HuH-7.5 (cell line): Measurements from ENCODE around the gene C9orf78.

Experiments
- DNase-seq: peaks from one replicate; pipeline ENCODE4 v3.0.0; 2011; ENCODE audit warnings: low spot score

Gene C9orf78

DNA sequence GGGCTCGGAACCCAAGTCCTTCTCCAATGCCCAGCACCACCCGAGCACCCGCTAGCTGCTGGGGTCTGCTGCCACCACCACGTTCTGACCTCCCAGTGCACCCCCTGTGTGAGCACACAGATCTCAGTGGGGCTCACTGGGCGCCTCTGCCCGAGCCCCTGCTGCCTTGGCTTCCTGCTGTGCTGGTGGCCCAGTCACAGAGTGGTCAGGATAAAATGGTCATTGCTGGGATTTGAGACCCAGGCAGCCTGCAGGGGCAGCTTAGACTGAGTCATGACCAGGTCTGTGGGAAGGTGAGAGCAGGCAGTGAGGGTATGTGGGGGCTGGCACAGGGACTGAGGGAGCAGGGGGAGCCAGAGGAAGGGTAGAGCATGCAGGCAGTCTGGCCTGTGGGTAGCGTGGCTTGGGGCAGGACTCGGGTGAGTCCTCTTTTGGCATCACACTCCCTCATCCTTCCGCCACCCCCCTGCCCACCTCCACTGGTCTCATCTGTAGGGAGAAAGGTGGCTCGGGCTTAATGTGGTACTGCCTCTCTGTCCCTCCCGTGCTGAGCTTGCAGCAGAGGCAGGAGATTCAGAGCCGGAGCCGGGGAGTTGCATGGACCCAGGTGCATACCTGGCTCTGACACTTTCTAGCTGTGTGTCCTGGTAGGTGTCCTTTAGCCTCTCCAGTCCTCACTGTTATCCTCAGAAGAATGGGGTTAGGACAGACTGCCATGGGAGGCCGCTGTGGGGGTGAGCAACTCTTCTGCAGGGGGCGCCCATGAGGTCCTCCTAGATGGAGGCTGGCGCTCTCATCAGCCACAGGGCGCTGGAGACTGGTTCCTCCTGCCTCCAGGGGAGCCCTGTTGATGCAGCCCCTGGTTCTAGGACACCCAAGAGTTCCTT lies 32.3 kb upstream of the C9orf78 start:
- DNase-seq, result no peak

DNA sequence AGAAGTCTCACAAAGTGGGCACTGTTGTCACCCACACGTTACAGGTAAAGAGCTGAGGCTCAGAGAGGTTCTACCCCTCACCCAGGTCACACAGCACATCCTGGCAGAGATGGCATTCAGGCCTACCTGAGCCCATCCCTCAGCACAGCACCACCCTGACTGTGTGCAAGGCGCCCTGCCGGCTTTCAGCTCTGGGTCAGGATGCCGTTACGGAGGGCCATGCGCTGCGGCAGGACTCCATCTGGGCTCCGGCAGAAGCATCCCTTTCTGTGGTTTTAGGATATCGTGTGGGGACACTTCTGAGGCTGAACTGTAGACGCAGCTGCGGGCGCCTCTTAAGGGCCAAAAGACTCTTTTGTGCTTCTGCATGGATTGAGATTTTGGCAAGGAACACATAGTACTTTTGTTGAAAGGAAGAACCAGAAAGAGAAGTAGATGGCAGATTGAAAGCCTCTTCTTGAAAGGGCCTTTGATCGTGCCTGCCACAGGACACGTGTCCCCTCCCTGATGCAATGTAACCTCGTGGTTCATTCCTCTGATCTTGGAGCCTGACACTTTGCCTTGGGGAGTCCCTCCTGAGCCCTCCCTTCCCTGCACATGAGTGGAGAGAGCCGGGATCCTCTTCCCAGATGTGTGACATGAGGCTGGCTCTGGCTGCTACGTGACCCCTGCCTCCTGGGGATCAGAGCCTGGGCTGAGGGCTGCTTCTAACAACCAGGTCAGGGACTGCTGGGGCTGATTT lies 31.5 kb upstream of the C9orf78 start:
- no peak for DNase-seq

DNA sequence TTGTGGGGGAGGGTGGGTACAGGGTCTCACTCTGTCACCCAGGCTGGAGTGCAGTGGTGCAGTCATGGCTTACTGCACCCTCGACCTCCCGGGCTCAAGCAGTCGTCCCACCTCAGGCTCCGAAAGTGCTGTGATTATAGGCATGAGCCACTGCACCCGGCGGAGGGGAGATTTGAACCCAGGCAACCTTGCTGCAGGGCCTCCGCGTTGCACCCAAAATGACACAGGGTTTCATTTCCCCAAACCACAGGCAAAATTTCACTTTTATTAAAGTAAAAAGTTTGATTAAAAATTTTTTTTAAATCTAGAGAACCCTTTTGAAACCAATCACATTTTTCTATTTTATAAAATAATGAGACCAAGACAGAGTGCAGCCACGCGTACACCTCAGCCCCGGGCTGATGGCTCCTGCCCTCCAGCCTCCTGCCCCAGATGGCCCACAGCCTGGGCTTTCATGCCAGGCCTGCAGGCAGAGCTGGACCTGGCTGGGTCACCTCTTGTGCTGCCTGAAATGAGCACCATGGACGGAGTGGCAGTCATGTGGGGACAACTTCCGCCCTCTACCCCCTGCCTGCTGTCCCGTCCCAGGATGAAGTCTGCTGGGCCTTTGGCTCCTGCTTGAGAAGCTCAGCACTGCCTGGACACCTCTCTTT lies 30.7 kb upstream of the C9orf78 start:
- DNase-seq, result no peak

DNA sequence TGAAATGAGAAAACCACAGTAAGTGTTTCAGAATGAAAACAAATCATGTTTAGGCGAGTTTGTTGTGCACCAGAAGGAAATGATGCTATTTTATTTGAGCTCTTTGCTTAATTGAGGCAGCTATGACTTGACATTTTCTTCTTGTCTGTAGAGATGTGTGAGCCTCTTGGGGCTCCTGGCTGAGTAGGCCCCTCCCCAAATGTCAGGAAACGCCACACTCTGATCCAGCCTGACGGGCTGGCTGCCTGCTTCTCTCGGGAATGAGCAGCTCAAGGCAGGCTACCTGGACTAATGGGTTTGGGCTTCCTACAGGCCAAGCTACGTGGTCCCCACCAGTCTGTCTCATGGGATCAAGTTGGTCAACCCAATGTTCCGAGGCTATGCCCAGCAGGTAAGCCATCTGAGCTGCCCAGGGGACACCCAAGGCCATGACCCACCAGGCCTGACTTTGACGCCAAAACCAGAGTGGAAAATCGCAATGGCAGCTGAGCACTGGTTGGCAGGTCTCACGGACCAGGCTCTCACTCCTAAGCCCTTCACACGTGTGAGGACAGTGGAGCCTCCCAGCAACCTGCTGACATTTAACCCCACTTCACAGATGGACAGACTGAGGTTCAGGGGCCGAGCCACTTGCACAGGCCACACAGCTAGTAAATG lies 30.0 kb upstream of the C9orf78 start:
- DNase-seq, result no peak

DNA sequence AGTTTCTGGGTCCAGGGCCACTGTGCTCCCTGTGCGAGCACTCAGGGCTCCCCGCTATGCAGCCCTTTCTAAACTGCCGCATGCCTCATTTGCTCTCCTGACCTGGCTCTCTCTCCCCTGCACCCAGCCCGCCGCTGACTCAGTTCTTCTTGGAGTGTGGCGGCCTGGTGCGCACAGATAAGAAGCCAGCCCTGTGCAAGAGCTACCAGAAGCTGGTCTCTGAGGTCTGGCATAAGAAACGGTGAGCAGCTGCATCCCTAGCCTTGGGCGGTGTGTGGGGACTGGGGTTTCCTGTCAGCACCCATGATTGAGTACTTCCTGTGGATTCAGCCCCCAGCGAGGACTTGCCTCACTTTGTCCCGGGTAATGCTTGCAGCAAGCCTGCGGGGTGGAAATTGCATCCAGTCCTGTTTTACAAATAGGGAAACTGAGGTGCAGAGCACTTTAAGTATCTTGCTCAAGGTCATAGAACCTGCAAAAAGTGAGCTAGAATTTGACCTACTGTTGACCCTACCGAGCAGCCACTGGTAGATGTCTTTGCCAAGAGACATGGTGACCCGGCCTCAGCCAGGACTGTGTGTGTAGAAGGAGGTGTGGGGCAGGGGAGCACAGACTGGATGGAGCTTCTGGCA lies 28.1 kb upstream of the C9orf78 start:
- DNase-seq, result no peak

DNA sequence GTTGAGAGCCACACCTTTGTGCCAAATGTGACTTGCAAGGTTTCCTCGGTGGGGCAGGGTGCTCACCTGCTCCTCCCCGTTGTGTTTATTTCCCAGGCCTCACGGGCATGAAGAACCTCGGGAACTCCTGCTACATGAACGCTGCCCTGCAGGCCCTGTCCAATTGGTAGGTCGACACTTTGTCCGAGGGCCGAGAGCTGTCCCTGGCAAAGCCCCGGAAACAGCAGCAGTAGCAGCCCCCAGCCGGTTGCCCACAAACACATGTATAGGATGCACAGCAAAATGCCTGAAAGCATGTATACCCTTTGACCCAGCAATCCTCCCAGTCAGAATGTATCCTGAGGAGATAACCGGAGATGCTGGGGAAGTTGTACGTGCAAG lies 26.4 kb upstream of the C9orf78 start:
- no peak for DNase-seq

DNA sequence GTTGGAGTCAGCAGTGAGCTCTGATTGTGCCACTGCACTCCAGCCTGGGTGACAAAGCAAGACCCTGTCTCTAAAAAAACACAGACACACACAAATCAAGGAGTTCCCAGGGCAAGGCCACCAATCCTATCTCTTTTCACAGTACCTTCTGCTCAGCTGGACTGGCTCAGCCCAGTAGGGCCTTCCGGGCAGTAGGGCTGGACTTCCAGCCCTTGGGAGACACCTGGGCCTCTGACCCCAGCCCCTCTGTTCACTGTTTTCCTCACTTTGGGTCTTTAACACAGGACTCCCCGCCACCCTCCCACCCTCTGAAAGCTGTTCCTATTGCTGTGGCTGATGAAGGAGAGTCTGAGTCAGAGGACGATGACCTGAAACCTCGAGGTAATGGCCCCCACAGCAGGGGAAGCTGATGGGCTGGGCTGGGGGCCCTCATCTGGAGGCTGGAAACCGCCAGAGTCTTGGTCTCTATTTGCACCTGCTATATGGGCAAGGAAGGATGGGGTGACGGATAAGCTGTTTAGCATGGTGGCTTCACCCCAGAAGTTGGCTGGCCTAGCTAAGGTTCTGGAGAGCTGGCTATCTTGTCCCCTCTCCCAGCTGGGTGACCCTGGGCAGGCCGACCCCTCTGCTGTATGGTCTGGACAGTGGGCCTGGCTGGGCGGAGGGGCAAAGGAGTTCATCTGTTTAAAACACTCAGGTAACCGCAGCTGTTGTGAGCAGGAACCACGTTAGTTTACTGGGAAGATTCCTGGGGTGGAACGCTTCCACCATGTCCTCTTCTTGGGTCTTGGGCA lies 25.8 kb upstream of the C9orf78 start:
- no peak for DNase-seq

DNA sequence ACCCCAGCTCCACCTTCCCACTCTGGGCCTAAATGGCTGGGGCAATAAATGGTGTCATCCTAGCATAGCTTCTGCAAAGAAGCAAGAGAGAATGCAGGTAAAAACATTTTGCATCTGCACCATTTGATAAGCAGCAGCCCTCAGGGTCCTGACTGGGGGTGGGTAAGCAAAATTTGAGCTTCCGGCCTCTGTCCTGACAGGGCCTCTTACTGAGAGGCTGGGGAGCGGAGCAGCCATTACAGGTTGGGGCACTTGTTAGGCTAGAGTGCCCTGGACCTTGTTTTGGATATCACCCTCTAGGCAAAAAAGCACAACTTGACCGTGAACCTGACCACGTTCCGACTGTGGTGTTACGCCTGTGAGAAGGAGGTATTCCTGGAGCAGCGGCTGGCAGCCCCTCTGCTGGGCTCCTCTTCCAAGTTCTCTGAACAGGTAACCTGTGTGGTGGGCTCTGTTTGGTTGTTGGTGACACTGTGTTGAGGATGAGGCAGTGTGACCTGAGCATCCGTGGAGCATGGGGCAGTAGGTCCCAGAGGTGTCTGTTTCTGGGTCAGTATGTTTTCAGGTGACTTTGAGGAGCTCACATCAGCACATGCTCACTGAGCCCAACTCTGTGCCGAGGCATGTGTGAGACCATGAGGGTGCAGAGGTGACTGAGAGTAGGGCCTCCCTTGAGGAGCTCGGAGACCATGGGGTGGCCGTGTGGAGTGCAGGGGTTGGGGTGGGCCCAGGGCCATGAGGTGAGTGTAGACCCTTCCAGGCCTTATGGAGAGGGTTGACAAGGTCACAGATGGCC lies 23.3 kb upstream of the C9orf78 start:
- DNase-seq, result no peak

DNA sequence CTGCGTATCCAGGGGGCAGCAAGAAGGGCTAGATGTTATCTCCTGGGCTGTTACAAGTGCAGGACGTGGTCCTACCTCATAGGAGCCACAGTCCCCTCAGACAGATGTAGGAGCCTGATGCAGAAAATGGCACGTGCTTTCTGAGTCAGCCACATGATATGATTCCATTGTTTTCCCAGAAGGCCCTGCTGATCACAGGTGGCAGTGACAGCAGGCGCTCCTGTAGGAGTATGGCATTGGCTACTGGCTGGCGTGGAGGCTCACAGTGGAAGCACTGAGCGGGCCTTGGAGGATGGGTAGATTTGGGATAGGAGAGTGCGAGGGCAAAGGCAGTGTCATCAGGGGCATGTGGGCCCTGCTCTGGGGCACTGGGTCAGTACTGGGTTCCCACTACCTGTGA lies 22.1 kb upstream of the C9orf78 start:
- DNase-seq, result no peak

DNA sequence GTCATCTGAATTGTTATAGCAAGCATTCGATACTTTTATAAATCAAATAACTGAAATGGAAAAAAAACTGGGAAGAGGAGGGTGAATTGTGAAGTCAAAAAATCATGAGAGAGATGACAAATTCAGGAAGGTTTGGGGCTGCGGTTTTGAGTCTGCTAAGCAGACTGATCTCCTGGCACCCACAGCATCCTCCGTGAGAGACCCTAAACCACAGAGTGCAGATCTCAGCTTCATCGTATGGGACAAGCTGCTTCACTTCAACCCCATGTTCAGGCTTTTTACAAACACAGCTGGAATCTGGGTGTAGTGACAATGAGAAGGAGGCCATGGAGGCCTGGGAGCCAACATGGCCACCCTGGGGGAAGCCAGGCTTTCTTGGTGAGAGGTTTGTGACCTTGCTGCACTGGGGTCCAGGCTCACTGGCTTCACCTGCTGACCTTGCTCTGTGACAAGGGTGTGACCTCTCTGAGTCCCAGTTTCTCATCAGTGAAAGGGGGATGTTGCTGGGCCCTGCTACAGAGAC lies 19.6 kb upstream of the C9orf78 start:
- no peak for DNase-seq

DNA sequence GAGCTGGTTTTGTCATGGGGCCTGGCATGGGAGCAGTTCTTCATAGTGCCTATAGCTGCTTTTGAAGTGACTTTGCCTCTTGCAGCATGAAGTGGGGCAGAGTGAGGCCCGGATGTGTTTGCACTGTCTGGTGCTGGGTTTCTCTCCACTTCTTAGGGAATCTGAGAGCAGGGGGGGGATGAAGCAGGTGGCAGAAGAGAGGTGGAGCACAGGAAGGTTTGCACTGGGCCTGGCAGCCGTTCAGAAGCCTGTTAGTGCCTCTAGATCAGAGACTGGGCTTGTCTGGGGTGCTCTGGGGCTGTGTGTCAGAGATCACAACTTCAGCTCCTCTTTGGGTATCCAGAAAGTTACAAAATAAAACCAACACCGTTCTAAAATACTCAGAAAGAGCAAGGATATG lies 18.5 kb upstream of the C9orf78 start:
- DNase-seq, result no peak

DNA sequence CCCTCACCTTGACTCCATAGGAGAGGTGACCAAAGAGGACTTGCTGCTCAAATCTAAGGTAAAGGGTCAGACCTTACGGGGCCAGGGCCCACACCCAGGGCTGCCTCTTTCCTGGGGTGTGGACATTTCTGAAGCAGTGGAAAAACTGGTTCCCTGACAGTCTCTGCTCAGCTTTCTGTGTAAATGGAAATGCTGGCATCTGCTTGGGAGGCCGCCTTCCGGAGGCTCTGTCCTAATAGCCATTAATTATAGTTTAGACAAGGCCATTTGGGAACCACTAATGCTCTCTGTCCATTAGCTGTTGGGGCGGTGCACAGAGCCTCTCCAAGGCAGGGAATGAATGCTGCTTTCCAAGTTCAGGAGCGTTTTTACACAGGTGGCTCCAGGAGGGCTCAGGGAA lies 17.5 kb upstream of the C9orf78 start:
- no peak for DNase-seq

DNA sequence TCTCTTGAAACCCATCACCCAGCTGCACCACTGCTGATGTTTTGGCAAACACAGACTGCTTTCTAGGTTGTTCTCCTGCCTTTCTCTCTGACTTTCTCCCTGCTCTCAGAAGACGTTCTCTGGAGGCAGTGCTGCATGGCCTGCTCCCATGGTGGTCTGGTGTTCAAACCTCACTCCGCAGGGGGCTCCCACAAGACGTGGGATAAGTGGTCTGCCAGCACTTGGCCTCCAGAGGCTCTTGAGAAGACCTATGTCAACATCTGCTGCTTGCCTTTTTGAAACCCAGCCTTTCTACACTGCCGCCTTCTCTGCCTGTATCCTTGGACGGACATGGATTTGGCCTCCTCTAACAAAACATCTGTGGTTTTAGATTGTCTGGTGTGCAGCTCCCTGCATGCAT lies 16.7 kb upstream of the C9orf78 start:
- DNase-seq, result no peak

DNA sequence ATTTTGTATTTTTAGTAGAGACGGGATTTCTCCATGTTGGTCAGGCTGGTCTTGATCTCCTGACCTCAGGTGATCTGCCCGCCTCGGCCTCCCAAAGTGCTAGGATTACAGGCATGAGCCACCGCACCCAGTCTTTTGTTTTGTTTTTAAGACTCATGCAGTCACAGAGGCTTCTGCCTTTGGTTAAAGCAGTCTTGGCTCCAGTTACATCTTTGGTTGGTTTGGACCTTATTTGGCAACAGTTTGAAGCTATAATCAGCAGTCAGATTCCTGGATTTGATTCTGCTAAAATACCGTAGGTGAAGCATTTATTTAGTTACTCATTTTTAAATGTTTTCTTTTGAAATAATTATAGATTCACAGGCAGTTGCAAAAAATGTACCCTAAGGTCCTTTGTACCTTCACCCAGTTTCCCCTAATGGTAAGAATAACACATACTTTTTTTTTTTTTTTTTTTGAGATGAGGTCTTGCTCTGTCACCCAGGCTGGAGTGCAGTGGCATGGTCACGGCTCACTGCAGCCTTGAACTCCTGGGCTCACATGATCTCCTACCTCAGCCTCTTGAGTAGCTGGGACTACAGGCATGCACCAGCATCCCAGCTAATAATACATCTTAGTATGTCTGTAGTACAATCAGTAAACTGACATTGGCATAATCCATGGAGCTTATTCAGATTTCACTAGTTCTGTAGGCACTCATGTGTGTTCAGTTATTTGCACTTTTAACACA lies 15.9 kb upstream of the C9orf78 start:
- no peak for DNase-seq

DNA sequence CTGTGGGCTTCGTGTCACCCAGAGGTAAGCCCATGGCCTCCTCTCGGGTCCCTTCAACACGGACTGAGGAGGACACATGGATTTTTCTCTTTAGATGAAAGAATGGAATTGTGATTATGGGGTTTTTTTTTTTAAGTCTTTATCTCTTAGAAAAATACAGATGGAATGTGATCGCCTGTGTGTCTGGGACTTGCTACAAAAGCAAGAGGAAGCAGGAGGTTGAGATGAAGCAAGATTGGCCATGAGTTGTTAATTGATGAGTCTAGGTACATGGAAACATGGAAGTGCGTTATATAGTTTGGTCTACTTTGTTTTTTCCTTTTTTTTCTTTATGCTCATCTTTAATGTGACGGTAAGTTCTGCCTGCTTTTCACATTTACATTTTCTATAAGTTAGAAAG lies 14.8 kb upstream of the C9orf78 start:
- no peak for DNase-seq

DNA sequence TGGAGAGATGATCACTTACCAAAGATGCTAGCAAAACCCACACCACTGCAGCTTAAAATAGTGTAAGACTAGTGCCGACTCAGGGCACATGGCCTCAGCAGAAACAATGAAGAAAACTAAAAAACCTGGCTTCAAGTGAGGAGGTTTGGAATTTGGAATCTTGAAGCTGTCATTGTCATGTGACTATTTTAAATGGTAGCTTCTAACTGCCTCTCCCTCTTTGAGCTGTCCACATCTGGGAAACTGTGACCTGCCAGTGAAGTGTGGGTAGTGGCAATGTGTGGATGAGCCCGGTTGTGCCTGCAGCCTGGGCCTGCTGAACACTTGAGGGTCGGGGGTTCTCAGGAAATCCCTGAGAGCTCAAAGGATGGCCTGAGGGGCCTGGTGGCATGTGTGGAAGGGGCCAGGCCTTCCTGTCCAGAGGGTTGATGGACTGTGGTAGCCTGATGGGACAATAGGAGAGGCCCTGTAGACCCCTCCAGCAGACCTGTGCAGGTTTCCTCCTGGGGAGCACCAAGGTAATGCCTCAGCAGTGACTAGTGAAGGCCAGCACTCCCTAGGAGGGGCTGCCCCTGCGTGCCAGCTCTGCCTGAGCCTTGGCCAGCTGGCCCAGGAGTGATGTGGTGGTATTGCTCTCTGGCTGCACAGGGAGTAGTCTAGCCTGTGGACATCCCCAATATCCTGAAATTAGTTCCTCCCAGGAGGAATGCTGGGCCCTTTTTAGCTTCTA lies 13.8 kb upstream of the C9orf78 start:
- DNase-seq, result no peak

DNA sequence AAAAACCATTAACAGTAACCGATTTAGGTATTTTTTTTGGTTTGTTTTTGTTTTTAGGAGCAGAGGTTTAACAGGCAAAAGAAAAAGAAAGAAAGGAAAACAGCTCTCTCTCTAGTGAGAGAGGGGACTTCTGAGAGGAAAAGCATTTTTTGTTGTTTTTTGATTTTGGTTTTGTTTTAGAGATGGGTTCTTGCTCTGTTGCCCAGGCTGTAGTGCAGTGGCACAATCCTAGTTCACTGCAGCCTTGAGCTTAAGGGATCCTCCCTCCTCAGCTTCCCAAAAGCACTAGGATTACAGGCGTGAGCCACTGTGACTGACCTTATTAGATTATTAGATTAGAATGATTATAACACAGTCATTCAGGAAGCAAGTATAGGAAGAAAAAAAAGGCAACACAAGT lies 10.3 kb upstream of the C9orf78 start:
- no peak for DNase-seq

DNA sequence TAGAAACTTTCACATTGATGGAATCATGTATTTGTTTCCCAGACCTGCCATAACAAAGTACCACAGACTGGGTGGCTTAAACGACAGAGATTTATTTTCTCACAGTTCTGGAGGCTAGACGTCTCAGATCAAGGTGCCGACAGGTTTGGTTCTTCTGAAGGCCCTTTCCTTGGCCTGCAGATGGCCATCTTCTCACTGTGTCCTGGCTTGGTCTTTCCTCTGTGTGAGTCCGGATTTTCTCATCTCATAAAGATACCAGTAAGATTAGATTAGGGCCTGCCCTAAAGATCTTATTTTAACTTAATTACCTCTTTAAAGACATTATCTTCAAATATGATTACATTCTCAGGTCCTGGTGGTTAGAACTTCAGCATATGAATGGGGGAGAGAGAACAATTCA lies 6.0 kb upstream of the C9orf78 start:
- DNase-seq, result no peak

DNA sequence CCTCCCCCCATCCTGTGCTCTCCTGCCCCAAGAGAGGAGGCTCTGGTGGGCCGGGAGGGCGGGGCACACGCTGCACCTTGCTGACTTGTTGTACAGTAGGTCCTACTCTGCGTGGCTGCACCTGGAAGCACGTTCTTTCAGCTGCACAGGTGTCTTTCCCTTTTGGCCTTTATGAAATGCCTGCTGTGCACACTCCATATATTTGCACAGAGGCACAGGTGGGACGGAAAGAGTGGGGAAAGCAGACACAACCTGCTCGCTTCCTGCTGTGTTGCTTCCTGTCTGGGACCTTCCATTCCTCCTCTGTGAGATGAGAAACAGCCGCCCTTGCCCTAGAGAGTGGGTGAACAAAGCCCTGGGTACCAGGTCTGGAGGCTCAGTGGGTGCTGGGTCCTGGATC lies 5.0 kb upstream of the C9orf78 start:
- DNase-seq, result no peak
